HG03378 (cell line): ENCODE data around the gene GOLGA6L2.
"Not testable (repeated sequence)": the region's sequence is repeated elsewhere in the genome, so short reads cannot be mapped to it uniquely, and the experiment has no call there.

Experiments
- ATAC-seq: cut with Tn5 transposase; IDR thresholded peaks from one replicate; pipeline ENCODE4 v1.9.1; 2021; ENCODE audit warnings: mild to moderate bottlenecking, moderate library complexity; ENCODE audit not compliant: unreplicated experiment

Gene GOLGA6L2

DNA sequence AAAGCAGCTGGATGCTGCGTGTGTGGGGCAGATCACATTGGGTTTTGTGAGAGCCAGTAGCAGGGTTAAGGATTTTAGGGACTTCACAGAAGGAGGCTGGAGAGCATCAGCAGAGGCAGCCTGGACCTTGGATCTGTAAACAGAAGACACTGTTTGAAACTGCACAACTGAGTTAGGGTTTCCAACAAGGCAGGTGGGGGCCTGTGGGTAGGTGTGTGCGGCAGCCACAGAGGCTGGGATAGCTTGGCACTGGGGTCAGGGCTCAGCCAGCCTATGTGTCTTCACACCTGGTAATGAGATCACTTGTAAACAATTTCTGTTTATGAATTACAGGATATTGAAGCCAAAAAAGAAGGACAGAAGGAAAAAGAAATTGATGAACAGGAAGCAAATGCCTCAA lies 12.3 kb downstream of the GOLGA6L2 start:
- not testable (repeated sequence) for ATAC-seq

DNA sequence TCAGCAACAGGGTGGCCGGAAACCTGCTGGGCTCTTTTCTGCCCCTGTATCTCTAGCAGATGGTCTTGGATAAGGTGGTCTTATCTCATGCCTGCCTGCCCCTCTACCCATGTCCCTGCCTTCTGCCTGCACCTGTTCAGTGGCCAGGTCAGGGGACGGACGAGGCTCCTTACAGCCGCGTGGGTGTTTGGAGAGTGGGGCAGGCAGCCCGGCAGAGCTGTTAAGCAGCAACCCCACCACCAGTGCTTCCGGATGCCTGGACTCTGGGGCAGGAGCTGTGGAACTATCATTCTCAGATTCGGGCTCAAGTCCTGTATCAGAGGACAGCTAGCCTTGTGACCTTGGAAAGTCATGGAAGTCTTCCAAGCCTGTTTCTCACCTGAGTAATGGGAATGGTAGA lies 21.7 kb downstream of the GOLGA6L2 start:
- not testable (repeated sequence) for ATAC-seq

DNA sequence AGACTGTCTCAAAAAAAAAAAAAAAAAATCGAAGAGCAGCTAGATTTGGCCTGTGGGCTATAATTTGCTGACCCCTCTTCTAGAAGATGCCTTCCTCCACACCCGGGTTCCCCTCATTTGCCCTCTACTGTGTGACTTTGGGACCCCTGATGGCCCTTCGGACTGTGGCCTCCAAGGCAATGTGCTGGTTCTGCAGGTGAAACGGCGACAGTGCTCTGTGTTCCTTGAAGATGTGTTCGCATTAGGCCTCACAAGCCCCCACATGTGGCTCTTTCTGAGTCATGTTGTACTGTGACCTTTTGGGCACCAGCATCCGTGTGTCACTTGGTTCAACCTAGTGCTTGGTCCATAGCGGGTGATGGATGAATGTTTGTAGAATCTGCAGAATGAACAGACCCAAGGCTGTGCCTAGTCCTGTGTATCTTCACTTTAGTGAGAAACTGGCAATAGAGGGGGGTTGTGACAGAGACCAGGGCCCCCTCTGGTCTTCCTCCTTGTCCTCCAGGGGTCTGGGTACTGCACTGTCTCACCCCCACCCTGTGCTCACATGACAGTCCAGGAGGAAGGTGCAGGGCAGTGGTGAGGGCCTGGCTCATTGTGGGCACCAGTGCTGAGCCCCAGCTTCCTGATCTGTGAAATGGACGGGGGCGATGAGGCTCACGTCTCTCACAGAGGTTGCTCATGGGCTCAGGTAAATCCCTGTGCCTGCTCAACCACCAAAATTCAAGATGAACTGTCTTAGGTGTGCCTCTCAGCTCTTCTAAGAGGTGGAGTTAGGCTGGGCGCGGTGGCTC lies 22.7 kb downstream of the GOLGA6L2 start:
- no peak for ATAC-seq

DNA sequence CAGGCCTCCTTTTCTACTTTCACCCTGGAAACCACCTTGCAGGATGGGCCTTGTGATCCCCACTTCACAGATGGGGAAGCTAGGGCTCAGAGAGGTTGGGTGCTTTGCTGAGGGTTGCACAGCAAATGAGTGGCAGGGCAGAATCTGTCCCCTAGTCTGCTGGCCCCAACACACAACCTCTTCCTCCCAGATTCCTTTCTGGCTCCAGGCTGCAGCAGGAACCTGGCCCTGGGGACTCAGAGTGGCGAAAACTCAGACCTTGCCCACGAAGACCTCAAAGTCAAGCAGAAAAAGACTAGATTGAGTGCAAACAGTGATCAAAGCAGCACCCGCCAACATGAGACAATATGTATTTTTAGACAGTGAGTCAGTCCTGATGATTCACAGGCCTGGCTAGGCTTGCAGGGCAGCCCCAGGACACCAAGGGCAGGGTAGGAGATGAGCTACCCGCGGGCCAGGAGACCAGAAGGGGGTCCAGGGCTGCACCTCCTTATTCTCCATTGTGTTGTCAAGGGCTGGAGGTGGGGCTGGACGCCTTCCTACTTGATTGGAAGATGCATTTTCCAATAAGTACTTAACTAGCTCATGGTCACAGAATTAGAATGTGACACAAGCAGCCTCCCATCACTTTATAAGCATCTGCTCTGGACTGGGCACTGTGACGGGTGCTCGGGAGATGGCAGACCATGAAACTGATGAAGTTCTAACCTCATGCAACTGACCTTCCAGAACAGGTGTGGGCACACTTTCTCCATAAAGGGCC lies 23.9 kb downstream of the GOLGA6L2 start:
- peak; percentile 64 for ATAC-seq

DNA sequence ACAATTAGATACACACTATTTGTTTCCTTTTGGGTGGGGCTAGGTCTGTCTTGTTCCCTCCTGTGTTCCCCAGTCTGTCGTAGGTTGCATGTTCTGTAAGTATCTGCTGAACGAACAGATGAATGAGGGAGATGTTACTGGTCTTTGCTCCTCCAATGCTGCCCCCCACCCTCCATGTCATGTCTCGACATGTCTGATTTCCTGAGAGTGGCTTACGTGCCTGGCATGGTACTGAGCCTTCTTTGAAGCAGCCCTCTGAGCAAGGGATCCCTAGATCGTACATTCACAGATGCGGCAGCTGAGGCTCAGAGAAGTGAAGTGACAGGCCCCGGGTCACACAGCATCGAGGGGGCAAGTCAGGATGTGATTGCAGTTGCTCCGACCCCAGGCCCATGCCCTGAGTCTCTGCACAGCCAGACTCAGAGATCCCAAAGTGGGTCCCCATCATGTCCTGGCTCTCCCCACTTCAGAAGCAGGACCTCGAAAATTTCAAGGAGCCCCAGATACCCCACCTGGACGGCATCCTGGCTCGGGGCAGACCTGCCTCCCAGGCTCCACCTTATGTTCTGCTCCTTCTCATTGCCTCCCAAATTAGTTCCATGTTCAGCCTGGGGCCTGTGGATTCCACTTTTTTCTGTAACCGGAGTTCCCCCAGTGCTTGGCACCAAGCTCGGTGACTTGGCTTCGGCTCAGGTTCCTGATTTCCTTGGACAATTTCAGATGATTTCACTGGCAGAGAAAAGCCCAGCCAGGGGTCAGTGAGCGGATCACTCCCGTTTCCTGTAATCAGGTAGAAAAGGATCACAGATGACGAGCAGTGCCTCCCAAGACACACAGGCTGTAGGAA lies 24.7 kb downstream of the GOLGA6L2 start:
- no peak for ATAC-seq

DNA sequence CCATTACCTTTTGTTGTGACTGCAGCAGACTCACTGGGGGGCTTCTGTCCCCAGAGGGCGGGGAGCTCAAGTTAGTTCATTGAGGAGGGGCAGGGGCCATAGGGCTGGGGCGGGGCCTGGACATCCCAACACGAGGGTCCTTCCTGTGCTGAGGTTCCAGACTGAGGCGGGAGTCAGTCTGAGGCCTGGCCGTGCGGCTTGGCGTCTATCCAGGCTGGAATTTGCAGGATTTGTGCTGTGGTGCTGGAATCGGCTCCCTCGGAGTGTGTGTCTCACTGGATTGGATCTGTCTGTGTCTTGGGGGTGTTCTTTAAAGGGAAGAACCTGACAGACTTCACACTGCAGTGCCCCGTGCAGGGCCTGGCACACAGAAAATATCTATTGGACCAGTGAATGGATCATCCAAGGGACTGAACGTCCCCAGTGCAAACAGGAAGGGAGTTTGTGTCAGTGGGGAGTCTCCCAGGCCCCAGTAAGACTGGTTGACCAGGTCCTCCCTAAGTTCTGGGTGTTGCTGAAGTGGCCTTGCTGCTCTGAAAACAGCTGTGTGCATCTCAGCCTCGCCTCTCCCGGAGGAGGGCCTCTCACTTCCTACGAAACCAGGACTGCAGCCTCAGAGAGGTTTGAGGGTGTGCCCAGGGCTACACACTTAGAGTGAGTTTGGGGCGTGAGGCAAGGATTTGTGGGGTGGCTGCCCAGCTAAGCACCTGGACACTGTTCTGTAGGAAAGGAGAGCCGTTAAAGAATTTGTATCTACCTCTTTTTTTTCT lies 26.1 kb downstream of the GOLGA6L2 start:
- no peak for ATAC-seq

DNA sequence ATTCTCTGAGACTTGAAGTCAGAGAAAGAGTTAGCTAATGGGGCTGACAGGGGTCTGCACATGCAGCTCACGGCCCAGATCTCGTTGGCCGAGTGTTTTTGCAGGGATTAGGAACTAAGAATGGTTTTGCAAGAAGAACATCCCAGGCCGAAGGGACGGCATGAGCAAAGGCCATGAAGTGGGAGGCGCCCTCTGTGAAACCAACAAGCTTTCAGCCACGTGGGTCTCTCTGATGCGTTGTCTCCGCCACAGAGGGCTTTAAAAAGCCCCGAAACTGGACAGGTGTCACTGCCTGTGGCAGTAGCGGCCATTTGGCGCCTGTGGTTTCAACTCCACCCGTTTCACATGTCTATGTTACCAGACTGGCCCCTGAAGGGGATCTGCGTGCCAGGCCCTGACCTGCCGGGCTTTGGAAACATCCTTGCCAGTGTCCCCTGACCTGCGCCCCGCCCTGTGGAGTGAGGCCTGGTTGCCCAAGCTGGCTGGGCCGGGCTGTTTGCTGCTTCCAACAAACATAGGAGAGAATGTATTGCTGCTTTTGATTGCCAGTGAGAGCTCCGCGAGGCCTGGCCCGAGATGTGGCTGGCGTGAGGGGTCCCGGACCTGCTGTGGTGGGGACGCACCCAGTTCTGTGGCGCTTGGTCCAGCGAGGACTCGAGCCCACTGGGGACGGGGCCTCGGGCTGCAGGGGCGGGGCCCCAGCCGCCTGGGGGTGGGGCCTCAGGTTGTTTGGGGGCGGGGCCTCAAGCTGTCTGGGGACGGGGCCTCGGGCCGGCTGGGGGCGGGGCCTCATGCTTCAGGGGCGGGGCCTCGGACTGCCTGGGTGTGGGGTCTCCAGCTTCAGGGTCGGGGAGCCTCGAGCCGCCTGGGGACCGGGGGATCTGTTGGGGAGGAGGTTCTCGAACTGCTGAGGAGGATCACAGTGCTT lies 30.4 kb downstream of the GOLGA6L2 start:
- ATAC-seq, result no peak

DNA sequence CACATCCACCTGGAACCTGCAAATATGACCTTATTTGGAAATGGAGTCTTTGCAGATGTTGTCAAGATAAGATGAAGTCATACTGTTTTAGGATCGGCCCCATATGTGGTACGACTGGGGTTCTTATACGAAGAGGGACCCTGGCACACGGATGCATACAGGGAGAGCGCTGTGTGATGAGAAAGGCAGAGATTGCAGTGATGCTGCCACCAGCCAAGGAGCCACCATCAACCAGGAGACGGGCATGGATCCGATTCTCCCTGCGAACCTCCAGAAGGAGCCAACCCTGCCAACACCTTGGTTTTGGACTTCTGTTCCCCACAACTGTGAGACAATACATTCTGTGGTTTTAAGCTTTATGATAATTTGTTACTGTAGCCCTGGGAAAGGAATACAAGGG lies 31.2 kb downstream of the GOLGA6L2 start:
- not testable (repeated sequence) for ATAC-seq

DNA sequence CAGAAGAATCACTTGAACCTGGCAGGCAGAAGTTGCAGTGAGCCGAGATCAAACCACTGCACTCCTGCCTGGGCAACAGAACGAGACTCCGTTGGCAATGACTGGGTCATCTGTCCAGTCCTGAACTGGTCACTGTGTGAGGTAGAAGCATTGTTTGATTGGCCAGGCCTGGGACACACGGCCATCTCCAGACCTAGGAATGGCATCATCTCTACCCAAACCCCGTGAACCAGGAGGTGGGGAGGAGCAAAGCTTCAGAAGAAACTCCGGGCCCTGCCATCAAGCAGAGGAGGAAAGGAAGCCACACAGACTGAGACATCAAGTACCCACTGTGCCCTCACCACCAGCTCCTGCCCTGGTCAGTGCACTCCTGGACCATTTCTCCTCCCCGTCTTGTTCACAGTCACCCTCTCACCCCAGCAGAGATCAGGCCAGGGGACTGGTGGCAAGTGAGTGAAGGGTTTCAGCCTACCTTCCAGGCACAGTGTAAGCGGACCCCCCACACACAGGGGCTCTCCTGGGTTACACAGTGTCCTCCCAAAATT lies 31.6 kb downstream of the GOLGA6L2 start:
- ATAC-seq, result no peak

DNA sequence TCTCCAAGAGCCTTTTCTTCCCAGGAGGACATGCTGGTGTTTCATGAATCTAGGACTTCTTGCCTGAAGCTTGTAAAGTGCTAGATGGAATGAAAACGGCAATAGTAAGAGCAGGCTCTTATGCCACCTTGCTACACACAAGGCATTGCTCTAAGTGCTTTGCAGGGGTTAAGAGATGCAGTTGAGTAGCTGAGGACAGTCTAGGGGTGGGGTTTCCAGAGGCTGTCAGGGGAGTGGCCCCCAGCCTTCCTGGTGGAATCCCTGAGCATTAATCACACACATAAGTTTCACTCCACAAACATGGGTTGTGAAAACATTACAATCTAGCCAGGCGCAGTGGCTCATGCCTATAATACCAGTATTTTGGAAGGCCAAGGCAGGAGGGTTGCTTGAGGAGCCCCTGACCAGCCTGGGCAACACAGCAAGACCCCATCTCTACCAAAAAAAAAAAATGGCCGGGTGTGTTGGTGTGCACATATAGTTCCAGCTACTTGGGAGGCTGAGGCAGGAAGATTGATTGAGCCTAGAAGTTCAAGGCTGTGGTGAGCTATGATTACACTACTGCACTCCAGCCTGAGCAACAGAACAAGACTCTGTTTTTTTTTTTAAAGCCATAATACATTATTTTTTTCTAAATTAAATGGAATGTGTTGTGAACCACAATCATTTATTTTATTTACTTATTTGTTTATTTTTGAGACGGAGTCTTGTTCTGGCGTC lies 34.0 kb downstream of the GOLGA6L2 start:
- ATAC-seq, result not testable (repeated sequence)

DNA sequence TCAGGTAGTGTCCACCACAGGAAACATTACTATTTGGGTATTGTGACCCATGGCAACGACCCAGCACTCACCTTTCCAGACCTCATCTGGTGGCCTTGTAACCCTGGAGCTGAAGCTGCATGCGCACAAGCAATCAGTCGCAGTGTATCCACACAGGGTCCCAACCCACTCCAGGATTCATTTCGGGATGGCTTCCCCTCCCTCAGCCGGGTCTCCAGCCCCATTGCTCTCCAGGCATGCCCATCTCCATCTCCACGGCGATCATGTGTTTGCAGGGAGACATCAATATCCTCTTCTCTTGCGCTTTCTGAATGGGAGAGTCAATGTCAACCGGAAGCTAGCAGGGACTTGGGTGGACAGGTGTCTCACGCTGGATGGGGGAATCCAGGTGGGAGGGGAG lies 35.2 kb downstream of the GOLGA6L2 start:
- no peak for ATAC-seq

DNA sequence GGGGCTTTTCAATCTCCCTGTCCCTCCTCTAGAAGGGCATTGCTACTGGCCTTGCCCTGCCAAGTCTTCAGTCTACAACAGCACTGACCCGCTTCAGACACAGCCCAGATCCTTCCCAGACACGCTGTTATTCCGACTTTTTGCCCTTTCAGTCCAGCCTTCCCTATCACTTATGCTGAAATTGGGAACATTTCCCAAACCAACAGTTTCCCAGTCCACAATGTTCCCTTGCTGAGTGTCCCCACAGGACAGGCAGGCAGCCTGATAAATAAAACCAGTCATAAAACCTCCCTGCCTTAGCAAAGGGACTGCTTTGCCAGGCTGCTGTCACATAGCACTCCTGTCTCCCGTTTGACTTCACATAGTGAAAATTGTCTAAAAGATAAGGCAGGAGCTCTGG lies 43.5 kb downstream of the GOLGA6L2 start:
- no peak for ATAC-seq

DNA sequence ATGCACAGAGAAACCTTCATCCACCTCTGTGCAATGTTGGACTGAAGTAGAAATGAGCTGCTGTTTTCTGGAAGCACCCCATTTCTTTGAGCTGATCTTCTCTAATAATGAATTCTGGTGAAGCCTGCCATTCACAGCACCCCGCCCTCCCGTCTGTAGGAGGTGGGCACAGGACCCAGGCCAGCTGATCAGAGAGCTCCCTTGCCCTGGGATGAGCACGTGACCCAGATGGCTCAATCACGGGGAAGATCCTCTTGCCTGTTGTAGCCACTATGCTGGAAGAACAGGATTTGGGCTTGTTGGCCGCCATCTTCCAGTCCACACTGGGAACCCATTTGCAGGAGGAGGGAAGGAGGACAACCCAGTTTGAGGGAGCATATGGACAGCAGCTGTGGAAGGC lies 44.5 kb downstream of the GOLGA6L2 start:
- no peak for ATAC-seq

DNA sequence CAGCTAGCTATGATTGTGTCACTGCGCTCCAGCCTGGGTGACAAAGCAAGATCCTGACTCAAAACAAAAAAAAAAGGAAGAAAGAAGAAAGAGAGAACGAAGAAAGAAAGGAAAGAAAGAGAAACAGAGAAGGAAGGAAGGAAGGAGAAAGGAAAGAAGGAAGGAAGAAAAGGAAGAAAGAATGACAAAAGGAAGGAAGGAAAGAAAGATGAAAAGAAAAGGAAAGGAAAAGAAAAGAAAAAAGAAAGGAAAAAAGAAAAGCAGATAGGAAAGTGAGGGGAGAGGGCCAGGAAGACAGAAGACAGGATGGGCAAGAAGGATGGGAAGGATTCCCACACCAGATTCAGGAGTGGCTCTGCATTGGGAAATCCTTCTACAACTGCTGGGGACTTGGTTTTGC lies 44.9 kb downstream of the GOLGA6L2 start:
- ATAC-seq, result no peak

DNA sequence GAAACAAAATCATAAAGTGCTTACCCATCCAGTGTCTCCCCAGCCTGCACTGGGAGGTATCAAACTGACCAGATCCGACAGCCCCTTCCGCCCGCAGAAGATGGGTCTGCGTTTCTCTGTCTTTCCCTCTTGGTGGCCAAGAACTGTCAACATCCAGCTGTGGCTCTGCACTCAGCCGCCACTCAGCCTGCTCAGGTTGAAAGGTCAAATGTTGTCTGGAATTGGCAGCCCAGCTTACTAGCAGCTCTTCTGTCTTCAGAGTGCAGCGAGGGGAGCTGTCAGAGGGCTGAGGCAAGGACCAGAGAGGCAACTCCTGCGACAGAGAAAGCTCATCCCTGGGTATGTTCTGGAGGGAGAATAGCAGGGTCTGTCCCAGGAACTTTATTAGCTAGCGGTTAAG lies 45.4 kb downstream of the GOLGA6L2 start:
- no peak for ATAC-seq

DNA sequence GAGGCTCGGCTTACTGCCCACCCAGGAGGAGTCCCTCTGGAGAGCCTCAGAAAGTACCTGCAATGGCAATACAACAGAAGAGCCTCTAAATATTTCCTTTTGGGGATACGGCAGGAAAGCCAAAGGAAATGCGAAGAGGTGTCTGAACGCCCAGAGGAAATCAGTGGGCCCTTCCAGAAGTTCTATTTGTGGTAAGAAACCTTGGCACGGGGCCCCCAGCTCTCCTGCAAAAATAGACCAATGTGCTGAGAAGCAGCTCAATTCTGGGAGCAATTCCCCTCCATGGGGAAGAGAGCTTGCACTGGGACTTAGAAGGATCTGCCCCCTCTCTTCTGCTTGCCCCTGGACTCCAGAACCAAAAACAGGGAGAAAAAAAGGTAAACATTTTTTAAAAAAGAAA lies 47.8 kb downstream of the GOLGA6L2 start:
- not testable (repeated sequence) for ATAC-seq

DNA sequence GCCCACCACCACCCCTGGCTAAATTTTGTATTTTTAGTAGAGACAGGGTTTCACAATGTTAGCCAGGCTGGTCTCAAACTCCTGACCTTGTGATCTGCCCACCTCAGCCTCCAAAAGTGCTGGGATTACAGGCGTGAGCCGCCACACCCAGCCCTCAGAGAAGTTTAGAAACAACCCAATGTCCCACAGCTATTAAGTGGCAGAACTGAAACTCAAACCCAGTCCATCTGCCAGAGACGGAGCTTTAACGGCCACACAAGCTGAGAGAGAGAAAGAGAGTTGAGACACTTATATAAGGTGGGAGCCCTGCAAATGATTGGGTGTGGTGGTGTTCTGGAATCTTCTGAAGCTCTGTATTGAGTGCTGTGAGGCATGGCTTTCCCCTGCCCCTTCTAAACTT lies 48.7 kb downstream of the GOLGA6L2 start:
- not testable (repeated sequence) for ATAC-seq

DNA sequence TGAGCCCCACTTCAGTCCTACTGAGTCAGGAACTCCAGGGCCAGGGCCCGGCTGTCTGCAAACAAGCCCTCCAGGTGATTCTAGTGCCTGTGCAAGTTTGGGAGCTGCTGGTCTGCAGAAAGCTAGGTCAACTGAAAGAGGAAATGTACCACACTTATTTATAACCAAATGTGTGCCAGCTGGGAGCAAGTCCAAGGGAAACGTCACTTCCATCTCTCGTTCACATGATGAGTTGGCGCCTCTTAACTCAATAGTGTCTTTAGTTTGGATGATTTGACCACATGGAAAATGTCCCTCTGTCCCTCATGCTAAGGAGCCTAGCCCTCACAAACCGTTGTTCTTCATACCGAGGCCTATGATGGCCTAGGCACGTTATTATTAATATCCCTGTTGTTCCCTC lies 49.3 kb downstream of the GOLGA6L2 start:
- ATAC-seq, result no peak

DNA sequence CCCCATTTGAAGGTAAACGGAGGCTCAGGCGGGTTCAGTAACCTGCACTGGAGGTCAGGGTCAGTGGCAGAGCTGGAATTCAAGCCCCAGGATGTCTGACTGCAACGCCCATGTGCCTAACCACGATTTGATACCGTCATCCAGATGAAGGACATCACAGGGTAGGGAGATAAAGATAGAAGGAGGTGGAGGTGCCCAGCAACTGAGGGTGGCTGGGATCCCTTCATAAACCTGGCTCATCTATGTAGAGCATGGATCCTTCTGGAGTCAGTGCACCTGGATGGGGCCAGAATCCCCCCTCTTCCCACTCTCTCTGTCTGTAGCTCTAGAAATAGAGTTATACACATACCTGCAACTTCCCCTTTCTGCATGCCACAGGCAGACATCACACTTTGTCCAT lies 51.2 kb downstream of the GOLGA6L2 start:
- no peak for ATAC-seq
